CD4-positive, alpha-beta T cell treated with Interferon alpha-2 for 1 hour (primary cell): Measurements from ENCODE around the gene TAF6.

Experiments used
- DNase-seq, 2 donors: peaks; one replicate each; pipeline ENCODE4 v3.0.0-alpha.2; 2020 to 2022

The TAF6 gene

DNA sequence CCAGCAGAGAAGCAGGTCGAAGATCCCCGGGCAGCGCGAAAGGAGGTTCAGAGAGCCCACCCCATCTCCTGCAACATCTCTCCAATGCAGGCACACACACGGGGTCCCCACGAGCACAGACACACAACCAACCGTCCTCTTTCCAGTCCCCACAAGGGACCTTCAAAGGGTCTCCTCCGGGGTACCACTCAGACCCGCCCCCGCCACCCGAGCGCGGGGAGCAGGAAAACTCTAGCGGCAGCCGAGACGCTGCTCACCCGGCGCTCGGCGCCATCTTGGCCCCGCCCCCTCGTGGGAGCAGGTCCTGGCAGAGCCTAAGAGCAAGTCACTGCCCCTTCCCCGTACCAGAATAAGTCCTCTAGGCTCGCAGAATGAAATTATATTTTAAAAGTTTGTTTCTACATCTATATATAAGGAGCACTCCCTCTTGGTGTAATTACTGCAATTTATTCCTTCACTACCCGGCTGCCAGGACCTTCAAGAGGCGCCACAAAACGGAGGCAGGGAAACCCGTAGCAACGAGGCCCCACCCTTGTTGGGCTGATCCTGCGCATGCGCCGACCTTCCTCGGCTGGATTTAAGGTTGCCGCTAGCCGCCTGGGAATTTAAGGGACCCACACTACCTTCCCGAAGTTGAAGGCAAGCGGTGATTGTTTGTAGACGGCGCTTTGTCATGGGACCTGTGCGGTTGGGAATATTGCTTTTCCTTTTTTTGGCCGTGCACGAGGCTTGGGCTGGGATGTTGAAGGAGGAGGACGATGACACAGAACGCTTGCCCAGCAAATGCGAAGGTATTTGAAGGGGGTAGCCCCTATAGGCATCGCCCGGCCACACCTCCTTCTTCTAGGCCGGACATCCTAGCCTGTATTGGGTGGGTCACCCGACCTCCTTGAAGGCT, at the start of gene TAF6, which contains the start of gene CNPY4:
Gene TAF6 (minus strand): TSS at position 287 of the 898 bp plus-strand sequence. CDS start 5,149 bp downstream, outside the sequence.
Gene CNPY4 (plus strand): TSS at position 563 of the 898 bp plus-strand sequence. CDS start 111 bp downstream, at position 674.
- peak; percentile 94 to 96 for DNase-seq

DNA sequence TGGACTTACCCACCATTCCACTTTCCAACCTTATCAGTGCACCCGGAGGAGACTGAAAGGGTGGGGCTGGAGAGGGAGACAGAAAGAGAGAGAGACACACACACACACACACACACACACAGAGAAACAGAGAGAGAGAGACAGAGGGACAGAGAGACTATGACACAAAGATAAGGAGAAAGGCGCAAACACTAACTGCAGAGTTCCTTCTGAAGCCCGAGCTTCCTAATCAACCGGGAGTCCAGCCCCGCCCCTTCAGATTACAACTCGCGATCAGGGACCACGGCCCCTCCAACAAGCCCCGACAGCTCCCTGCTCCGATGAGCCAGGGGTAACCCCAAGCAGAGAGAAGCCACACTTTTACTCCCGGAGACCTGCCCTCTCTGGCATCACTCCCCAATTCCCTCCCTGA, 48.8 kb upstream of the TAF6 start:
- no peak for DNase-seq

DNA sequence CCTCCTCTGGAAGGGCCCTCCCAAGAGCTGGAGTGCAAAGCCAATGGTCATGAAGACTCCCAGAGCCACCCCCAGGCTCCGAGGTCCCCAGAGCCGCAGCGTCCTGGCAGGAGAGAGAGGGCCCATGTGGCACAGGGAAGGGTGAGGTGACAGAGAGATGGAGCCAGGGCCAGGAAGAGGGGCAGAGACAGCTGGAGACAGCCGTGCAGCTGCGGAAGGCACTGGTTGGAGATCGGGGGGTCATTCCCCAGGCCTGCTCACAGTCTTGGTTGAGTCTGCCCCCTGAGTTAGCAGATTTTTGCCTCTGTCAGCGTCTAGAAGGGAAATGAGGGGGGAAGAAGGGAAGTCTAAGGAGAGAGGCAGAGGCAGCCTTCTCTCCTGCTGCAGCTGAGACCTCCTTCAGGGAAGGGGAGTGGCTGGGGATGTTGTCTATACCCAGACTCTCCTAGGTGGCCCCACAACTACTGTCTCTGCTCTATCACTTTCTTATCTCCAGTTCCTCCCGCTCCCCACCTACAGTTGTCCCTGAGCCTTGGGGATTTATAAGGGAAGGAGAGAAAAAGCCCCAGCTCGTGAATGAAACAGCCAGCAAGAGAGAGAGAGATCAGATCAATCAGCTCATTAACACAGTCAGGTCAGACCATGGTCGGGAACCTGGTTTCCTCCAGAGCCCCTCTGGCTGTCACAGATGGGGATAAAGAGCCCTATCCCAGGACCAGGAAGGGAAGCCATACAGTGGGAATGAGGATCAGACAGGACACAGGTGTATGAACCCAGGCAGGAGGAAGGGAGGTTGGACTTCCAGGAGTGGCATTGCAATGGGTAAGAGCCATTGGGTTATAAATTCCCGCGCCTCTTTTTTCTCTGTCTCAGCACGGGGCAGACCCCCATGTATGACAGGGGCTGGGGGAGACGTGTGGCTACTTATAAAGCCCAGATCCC, 48.1 kb upstream of the TAF6 start:
- no peak for DNase-seq

DNA sequence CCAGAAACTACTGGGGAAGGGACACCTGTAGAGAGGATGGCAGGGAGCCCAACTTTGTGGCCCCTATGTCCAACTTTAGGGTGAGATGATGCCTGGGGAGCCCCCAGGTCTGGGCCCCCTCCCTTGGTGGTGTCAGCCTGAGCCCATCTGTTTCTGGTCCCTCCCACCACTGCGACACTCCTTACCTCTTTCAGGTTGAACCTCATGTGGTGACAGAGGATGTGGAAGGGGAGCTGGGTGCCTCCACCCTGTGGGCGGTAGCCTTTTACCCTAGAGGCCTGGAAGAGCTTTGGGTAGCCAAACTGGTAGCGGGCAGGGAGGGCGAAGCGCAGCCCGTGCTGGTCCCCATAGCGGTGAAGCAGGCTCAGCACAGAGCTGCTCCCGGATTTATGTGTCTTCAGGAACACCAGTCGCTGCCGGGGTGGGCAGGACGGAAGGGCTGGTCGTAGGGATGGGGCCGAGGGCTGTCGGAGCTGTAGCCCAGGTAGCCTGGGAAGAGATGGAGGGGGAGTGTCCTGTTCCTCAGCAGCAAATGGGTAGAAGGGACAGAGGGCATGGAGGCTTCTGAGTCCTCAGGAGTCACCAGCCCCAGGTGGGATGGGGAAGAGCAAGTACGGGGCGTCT, 47.3 kb upstream of the TAF6 start:
- peak in 1 of 2 donors; percentile 55 for DNase-seq

DNA sequence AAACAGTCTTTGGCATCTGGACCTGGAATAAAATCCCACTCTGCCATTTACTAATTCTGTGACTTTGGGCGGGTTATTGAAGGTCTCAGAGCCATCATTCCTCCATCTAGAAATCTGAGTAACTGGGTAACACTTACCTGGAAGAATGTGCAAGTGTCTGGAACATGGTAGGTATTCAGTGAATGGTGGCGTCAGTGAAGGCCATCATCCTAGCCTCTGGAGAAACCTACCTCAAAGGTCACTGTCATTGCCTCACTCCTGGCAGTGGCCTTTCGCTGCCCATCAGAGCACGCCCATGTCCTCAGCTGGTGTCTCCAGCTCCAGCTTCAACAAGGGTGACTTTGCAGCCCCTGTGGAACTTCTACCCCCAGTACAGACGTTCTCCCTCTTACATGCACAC, 44.7 kb upstream of the TAF6 start:
- DNase-seq = no peak

DNA sequence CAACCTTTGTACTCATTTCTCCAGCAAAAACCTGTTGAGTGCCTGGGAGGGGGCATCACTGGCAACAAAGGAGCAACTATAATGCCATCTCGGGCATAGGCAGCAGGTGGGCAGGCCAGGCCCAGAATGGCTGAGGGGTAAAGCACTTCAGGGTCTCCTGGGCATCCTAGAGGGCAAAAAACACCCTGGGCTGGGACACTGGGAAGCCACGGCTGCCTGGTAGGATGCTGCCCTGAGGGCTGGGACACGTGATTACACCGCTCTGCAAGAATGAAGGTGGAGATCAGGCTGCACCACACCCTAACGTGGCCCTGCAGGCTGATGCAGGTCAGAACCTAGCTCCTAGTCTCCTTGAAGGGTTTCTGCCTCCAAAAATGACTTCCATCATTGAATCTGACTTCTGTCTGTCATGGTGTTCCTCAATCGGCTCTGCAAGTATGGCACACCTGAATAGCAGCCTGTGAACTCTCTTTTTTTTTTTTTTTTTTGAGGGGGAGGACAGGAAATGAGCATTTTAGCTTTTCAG, 43.9 kb upstream of the TAF6 start:
- no peak for DNase-seq

DNA sequence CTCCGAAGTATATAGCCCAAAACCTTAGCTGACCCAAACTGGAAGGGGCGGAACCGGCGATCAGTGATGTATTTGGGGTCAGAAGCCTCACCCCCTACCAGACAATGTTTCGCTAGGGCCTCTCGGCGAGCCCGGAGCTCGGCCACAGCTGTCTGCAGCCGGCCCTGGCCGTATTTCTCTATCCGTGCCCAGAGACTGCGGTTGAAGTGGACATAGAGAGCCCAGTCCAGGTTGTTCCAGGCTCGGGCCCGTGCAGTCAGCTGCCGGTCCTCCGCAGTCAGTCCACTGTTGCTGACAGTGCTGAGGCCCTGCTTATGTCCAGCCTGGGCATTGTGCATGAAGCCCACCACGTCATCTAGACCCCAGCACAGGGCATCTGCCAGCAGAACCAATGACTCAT, 40.9 kb upstream of the TAF6 start:
- DNase-seq = no peak

DNA sequence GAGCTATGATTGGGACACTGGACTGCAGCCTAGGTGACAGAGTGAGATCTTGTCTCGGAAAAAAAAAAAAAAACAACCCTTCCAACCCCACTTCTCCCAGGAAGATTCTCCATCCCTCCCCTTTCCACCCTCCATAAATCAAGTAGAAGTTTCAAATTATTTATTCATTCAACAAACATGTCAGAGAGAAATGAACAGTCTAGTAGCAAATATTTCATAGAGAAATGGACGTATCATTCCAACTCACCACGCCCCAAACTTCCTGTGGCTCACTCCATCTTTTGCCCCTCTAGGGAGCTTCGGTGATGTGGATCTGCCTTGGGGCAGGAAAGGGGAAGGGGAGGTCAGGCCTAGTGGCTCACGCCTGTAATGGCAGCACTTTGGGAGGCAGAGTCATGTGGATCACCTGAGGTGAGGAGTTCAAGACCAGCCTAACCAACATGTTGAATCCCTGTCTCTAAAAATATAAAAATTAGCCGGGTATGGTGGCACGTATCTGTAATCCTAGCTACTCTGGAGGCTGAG, 40.0 kb upstream of the TAF6 start:
- no peak for DNase-seq

DNA sequence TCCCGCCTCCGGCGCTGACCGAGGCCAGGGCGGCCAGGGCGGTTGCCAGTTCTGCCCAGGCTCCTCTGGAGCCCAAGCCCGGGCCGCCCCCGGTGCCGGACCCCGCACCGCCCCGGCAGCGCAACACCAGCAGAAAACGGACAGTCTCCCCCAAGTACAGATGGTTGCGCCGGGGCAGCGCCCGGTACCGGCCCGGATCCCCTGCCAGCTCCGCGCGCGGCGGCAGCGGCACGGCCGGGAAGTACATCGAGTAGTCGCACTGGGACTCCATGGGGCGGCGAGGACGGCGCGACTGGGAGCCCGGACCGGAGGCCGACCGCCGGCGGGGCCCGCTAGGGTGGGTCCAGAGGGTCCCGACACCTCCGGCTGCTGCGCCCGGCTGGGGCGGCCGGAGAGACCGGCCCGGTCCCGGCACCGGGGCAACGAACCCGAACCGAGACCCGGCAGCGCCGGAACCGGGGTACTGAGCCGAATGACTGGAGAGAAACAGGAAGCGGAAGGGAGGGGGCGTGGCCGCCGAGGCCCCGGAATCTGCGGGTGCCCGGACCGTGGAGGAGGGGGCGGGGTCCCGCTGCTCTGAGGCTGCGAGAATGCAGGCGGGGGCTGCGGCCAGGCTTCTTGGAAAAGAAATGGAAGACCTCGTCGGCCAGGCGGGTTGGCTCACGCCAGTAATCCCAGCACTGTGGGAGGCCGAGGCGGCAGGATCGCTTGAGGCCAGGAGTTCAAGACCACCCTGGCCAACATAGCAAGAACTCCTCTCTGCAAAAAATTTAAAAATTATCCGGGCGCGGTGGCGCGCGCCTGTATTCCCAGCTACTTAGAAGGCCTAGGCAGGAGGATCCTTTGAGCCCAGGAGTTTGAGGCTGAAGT, 39.3 kb upstream of the TAF6 start, which contains the start of gene TRAPPC14:
Gene TRAPPC14 (minus strand): TSS at position 495 of the 870 bp plus-strand sequence. CDS start 224 bp downstream, at position 271.
- peak; percentile 86 to 90 for DNase-seq

DNA sequence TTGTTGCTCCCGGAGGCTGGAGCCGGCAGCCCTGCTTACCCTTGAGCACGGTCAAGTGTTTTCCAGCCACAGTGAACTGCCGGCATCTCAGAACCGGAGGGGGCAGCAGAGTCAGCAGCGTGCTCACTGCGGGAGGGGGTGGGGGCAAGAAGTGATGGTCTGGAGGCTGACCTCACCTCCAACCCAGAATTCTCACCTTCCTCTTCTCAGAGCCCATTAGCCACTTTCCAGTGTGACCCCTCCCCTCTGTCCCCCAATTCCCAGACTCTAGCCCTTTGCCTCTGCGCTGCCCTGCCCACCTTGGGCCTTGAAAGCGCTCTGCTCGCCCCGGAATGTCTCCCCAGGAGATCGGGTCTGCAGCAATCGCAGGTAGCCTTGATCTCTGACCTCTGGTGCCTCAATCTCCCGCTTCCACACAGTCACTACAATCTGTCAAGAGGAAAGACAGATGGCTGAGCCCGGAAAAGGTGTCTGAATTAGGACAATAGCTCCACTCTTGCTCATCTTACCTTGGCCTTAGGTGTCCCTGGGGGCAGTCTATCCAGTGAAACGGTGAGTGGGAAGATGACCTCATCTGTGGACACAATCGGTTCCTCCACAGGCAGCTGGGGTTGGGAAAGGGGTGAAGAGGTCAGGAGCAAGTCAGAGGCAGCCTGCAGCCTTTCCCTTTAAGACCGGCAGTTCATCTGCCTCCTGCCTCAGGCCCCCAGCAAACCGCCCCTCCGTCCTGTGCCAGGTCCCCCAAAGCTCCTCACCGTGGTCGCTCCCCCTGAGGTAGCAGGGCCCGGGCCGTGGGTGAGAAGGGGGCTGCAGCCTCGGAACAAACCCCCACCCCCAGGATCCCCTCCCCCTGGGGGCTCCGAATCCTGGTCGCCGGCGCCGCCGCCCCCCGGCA, 38.4 kb upstream of the TAF6 start:
- DNase-seq = no peak

DNA sequence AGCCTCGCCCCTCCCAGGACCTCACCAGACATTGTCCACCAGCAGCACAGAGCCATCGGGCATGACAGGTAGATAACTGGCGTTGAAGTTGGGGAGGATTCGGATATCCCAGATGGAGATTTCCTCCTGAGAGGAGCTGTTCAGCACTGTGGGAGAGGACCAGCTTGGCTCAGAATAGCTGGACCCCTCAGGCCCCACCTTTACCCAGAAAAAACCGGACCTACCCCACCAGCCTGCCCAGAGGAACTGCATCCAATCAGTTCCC, 37.8 kb upstream of the TAF6 start:
- no peak for DNase-seq

DNA sequence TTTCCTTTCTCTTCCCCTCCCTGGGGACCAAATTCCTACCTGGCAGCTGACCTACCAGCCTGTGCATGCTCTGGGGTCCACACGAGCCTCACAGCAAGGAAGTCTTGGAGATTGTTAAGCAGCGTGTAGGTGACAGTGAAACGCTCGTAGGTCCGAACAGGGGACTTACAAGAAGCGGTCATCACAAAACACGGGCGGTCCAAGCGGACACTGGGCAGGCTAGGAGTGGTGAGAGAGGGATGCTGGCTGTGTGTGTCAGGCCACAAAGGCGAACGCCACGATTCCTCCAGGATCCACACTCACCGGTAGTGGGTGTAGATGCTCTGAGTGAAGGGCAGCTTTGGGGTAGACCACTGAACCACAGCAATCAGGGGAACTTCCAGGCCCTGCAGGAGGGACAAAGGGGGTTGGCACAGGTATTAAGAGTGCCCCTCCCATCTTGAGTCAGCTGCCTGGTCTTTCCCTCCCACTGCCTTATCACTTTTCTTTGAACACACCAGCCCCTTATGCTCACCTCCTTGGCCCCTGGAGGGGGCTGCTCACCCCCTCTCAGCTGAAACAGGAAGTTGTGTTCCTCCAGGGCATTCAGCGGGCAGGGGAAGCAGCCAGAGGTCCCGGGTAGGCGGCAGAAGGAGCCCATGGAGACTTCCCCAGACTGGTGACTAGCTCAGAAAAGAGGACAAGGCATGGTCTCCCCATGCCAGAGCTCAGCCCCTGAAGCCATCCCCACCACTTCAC, 37.3 kb upstream of the TAF6 start:
- peak in 1 of 2 donors; percentile 57 for DNase-seq

DNA sequence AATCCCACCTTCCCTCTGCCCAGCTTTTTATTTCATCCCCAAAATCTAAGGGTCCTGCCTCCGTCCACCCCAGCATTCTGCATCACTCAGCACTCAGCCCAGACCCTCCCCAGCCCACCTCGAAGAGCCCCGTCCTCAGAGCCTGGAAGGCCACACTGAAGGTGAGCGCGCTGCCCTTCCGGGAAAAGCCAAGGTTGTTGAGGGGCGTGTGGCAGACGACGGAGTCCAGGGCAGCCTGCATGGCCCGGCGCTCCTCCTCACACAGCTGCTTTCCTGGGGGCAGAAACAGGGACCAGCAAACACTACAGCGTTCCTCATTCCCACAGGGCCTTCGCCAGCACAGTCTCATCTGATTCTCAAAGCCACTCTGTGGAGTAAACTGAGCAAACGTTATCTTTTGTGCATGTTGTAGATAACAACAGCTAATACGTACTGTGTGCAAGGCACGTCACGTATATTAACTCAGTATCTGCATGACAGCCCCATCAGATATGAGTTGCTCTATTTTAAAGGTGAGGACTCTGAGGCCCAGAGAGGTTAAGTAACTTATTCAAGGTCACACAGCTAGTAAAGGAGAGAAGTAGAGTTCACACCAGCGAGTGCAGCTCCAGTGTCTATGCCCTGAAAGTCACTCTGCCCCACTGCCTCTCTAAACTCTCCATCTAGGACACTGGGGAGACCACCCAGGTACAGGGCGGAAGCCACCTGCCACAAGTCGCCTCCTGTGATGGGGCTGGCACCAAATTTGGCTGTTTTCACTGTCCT, 36.6 kb upstream of the TAF6 start:
- DNase-seq = no peak

DNA sequence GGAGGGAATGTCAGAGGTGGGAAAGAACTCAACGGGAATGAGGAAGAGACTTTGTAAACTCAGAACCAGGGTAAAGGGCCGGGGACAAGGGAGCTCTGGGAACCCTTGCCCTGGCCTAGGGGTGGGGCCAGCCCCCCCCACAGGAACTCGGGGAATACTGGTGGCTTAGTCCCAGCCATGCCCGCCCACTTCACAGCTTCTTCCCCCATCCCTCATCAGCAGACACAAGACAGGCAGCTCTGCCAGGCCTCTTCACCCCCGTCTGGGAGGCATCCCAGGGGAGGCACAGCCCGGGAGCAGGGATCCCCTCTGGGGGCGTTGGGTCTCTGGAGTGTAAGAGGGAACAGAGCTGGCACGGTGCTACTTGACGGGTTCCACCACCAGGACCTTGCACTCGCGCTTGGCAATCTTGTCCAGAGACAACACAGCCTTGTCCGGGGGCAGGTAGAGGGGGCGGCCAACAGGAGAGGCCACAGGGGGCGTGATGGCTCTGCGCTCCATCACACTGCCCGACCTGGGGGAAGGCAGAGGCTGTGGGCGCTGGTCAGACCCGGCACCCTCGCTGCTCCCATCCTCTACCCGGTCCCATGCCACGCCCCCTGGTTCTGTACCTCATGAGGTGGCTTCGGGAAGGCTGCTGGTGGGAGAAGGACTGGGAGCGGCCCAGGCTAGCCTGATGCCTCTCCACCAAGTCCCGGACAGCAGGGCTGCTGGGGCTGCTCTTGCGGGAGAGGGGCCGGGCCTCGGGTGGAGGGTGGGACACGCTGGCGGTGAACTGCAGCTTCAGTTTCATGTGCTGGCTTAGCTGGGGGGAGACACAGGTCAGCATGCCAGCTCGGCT, 35.7 kb upstream of the TAF6 start:
- DNase-seq = no peak

DNA sequence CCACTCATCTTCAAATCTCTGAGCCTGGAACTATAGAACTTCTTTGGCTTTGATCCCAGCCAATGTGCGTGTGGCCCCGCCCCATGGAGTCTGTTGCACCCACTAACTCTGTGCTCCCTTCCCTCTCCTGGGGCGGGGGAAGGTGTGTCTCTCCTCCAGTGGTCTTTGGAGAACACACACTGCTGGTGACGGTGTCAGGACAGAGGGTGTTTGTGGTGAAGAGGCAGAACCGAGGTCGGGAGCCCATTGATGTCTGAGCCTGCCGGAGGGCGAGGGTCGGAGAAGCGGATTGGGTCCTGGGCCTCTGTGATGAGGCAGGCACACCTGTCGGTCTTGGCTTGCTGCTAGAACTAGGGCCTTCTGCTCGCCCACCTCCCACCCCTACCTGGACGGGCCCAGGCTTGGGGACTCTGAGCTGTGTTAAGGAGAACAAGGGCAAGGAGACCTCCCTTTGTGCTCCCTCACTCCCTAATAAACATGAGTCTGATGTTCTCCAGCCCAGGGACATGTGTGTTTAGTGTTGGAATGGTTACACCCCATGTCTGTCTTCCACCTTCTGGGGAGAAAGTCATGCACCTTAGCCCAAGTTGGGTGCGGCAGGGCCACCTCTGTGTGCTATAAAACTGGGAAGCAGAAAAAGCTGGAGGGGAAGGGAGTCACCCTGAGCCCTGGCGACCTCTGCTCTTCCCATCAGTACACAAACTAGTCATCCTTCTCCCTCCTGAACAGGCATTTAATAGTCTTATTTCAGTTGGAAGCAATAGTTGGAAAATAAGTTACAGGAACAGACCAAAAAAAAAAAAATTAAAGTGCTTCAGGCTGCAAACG, 34.8 kb upstream of the TAF6 start:
- DNase-seq = no peak

DNA sequence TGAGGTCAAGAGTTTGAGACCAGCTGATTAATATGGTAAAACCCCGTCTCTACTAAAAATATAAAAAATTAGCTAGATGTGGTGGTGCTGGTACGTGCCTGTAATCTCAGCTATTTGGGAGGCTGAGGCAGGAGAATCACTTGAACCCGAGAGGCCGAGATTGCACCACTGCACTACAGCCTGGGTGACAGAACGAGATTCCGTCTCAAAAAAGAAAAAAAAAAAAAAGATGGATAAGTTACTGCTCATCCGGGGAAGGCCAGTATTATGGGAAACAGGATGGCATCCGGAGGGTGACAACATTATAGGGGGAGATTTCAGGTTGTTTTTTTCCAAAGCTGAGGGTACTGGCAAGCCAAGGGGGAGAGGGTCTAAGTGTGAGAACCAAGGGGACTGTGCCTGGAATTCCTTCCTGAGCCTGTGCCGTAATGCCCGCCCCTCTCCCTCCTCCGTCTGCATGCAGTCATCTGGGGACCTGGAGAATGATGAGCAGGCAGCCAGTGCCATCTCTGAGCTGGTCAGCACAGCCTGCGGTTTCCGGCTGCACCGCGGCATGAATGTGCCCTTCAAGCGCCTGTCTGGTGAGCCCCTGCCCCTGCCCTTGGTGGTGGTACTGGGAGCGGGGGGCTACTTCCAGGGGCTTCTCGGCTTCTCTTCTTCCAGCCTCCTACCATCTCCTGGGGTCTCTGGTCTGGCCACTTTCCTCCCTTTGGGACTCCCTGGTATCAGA, 33.9 kb upstream of the TAF6 start:
- no peak for DNase-seq
